ENCODE data around the gene ZCWPW1.
"Not testable (repeated sequence)": the region's sequence is repeated elsewhere in the genome, so short reads cannot be mapped to it uniquely, and the experiment has no call there.

DNA sequence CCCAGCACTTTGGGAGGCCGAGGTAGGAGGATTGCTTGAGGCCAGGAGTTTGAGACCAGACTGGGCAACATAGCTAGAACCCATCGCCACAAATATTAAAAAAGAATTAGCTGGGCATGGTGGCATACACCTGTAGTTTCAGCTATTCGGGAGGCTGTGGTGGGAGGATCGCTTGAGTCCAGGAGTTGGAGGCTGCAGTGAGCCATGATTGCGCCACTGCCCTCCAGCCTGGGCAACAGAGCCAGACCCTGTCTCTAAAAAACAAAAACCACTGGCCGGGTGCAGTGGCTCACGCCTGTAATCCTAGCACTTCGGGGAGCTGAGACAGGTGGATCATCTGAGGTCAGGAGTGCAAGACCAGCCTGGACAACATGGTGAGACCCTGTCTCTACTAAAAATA, 25.4 kb upstream of the ZCWPW1 start:
- TF ChIP-seq, protein P1, sequence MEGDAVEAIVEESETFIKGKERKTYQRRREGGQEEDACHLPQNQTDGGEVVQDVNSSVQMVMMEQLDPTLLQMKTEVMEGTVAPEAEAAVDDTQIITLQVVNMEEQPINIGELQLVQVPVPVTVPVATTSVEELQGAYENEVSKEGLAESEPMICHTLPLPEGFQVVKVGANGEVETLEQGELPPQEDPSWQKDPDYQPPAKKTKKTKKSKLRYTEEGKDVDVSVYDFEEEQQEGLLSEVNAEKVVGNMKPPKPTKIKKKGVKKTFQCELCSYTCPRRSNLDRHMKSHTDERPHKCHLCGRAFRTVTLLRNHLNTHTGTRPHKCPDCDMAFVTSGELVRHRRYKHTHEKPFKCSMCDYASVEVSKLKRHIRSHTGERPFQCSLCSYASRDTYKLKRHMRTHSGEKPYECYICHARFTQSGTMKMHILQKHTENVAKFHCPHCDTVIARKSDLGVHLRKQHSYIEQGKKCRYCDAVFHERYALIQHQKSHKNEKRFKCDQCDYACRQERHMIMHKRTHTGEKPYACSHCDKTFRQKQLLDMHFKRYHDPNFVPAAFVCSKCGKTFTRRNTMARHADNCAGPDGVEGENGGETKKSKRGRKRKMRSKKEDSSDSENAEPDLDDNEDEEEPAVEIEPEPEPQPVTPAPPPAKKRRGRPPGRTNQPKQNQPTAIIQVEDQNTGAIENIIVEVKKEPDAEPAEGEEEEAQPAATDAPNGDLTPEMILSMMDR (IDR thresholded peaks at IDR 0.05) = not testable (repeated sequence)
- not testable (repeated sequence) for TF ChIP-seq EP300 (IDR thresholded peaks at IDR 0.05)
